HepG2 (cell line): ENCODE measurements around the gene SPATA33. TPM values are rescaled to one million over a fixed set of nuclear protein-coding genes. Genes with fewer than 3 reads are reported as not detected.

Experiments
- ARHGAP35 ChIP-seq: sonication (generic); formaldehyde crosslinking; IDR thresholded peaks from 2 replicates; pipeline ENCODE4 v1.9.0; 2022; ENCODE audit warnings: mild to moderate bottlenecking, inconsistent platforms, moderate library complexity, missing genetic modification reagents, borderline replicate concordance
- CCDC6 ChIP-seq: sonication (generic); formaldehyde crosslinking; IDR thresholded peaks from 2 replicates; pipeline ENCODE4 v1.8.1; 2022; ENCODE audit warnings: mild to moderate bottlenecking, missing genetic modification reagents, moderate library complexity
- CHCHD3 ChIP-seq: sonication (generic); formaldehyde crosslinking; IDR thresholded peaks from 2 replicates; pipeline ENCODE4 v1.8.0; 2022; ENCODE audit warnings: mild to moderate bottlenecking, missing genetic modification reagents, moderate library complexity
- ETV5 ChIP-seq: IDR thresholded peaks from 2 replicates; pipeline ENCODE4 v1.6.1; 2018; ENCODE audit warnings: missing biosample characterization, missing genetic modification reagents, inconsistent platforms, borderline replicate concordance
- HNRNPH1 ChIP-seq: fragments of 200-400 bp; formaldehyde crosslinking; optimal IDR thresholded peaks from 2 replicates; pipeline ENCODE3; 2017; ENCODE audit warnings: mild to moderate bottlenecking, low read depth, low read length
- KLF11 ChIP-seq: IDR thresholded peaks from 2 replicates; pipeline ENCODE4 v1.6.1; 2016; ENCODE audit warnings: missing compliant biosample characterization
- MAX ChIP-seq: IDR thresholded peaks from 2 replicates; pipeline ENCODE4 v1.6.1; 2012; ENCODE audit warnings: inconsistent platforms
- MTA1 ChIP-seq: sonication (generic); formaldehyde crosslinking; IDR thresholded peaks from 2 replicates; pipeline ENCODE4 v1.4.0; 2020; ENCODE audit warnings: missing genetic modification reagents, mild to moderate bottlenecking, borderline replicate concordance
- NCOR1 ChIP-seq: fragments of 200-600 bp; sonication (generic); IDR thresholded peaks from 2 replicates; pipeline ENCODE4 v1.7.0; 2017; ENCODE audit warnings: antibody characterized with exemption, low read length, borderline replicate concordance
- NR2C2 ChIP-seq: sonication (generic); formaldehyde crosslinking; IDR thresholded peaks from 2 replicates; pipeline ENCODE4 v1.4.0; 2020; ENCODE audit warnings: missing genetic modification reagents, mild to moderate bottlenecking, moderate library complexity, borderline replicate concordance
- PTBP1 ChIP-seq: fragments of 200-400 bp; formaldehyde crosslinking; IDR thresholded peaks from 2 replicates; pipeline ENCODE4 v1.6.1; 2018; ENCODE audit warnings: low read length, low read depth; ENCODE audit not compliant: poor library complexity, severe bottlenecking
- SMAD1 ChIP-seq: sonication (generic); formaldehyde crosslinking; IDR thresholded peaks from 2 replicates; pipeline ENCODE4 v1.4.0; 2020; ENCODE audit warnings: missing genetic modification reagents, low read depth, mild to moderate bottlenecking, borderline replicate concordance
- SOX6 ChIP-seq, 2 experiments: fragments of 450-650 bp in 1 of 2; sonication (generic) in 1 of 2; formaldehyde crosslinking in 1 of 2; IDR thresholded peaks; 2 replicates each; pipeline versions ENCODE4 v1.4.0 to v1.6.1; 2017 to 2020; ENCODE audit warnings: antibody characterized with exemption in 1 of 2, mild to moderate bottlenecking in 1 of 2, missing genetic modification reagents in 1 of 2
- TARDBP ChIP-seq: sonication (generic); formaldehyde crosslinking; IDR thresholded peaks from 2 replicates; pipeline ENCODE4 v1.8.0; 2022; ENCODE audit warnings: mild to moderate bottlenecking, missing genetic modification reagents
- TMF1 ChIP-seq: sonication (generic); formaldehyde crosslinking; IDR thresholded peaks from 2 replicates; pipeline ENCODE4 v1.8.1; 2022; ENCODE audit warnings: low read depth, missing genetic modification reagents
- ZC3H13 ChIP-seq: sonication (generic); formaldehyde crosslinking; IDR thresholded peaks from 2 replicates; pipeline ENCODE4 v1.8.1; 2023; ENCODE audit warnings: mild to moderate bottlenecking, missing genetic modification reagents, moderate library complexity
- ZFP41 ChIP-seq: sonication (generic); formaldehyde crosslinking; IDR thresholded peaks from 2 replicates; pipeline ENCODE4 v1.4.0; 2020; ENCODE audit warnings: mild to moderate bottlenecking, missing genetic modification reagents, borderline replicate concordance
- ZIK1 ChIP-seq: sonication (generic); formaldehyde crosslinking; IDR thresholded peaks from 2 replicates; pipeline ENCODE4 v1.5.0; 2020; ENCODE audit warnings: mild to moderate bottlenecking, low read depth, missing genetic modification reagents, borderline replicate concordance
- ZNF160 ChIP-seq: sonication (generic); formaldehyde crosslinking; IDR thresholded peaks from 2 replicates; pipeline ENCODE4 v1.8.0; 2022; ENCODE audit warnings: mild to moderate bottlenecking, inconsistent platforms, missing genetic modification reagents
- ZNF33B ChIP-seq: sonication (generic); formaldehyde crosslinking; IDR thresholded peaks from 2 replicates; pipeline ENCODE4 v1.5.1; 2020; ENCODE audit warnings: mild to moderate bottlenecking, missing genetic modification reagents
- ZSCAN25 ChIP-seq: sonication (generic); formaldehyde crosslinking; IDR thresholded peaks from 2 replicates; pipeline ENCODE4 v1.8.0; 2022; ENCODE audit warnings: mild to moderate bottlenecking, missing genetic modification reagents
- polyA plus RNA-seq, 8 experiments: library from polyadenylated mRNA; depleted of rRNA in 3 of 8; stranded (reverse) in 7 of 8; unstranded in 1 of 8; fragments of >200 nt; fragmentation: Illumina TruSeq in 4 of 8; extraction: Trizol in 4 of 8; gene quantifications; 2 replicates each; pipeline versions ENCODE4 v1.2.1 to v1.2.3, GENCODE V29; 2011 to 2016; ENCODE audit warnings: low read depth in 4 of 8, missing spikeins in 1 of 8, mixed read lengths in 1 of 8; ENCODE audit not compliant: insufficient read depth in 1 of 8
- total RNA-seq, 5 experiments: library from RNA; depleted of rRNA; stranded (reverse); fragments of >200 nt; fragmentation: Illumina TruSeq; extraction: Trizol; gene quantifications; 2 replicates each; pipeline ENCODE4 v1.2.3, GENCODE V29; 2016; ENCODE audit warnings: low read depth in 1 of 5
- TF ChIP-seq, protein P1 (sequence below): sonication (generic); formaldehyde crosslinking; IDR thresholded peaks from 2 replicates; pipeline ENCODE4 v1.4.0; 2020; ENCODE audit warnings: mild to moderate bottlenecking, missing genetic modification reagents, borderline replicate concordance
- TF ChIP-seq, protein P2 (sequence below): sonication (generic); formaldehyde crosslinking; IDR thresholded peaks from 2 replicates; pipeline ENCODE4 v1.4.0; 2020; ENCODE audit warnings: missing genetic modification reagents

SPATA33 gene
- total and polyA plus RNA-seq, 2 of the 13 experiments (the other 11 are each of a cell fraction or from before 2014, with no cell fraction given), result 5.7 to 11.0 TPM

DNA sequence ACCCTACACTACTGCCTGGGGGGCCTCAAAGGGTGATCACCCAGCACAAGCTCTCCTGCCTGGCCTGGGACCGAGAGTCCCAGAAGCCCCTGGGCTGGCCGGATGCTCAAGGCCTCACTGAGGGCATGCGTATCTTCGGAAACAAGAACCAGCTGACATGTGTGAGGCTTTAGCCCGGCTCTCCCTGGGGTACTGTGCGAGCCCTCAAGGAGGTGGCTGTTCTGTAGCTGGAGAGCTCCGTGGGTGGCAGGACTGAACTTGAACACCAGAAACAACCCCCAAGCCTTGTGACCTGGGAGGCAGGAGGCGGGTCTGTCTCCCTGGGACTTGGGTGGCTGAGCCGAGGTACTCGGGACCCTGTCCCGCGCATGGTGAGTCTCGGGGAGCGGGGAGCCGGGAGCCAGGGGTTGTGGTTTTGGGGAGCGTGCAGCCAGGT lies 37.2 kb upstream of the SPATA33 start (continued):
- TF ChIP-seq TMF1 (CRISPR knock-in tag), result no peak
- TF ChIP-seq, protein P1, sequence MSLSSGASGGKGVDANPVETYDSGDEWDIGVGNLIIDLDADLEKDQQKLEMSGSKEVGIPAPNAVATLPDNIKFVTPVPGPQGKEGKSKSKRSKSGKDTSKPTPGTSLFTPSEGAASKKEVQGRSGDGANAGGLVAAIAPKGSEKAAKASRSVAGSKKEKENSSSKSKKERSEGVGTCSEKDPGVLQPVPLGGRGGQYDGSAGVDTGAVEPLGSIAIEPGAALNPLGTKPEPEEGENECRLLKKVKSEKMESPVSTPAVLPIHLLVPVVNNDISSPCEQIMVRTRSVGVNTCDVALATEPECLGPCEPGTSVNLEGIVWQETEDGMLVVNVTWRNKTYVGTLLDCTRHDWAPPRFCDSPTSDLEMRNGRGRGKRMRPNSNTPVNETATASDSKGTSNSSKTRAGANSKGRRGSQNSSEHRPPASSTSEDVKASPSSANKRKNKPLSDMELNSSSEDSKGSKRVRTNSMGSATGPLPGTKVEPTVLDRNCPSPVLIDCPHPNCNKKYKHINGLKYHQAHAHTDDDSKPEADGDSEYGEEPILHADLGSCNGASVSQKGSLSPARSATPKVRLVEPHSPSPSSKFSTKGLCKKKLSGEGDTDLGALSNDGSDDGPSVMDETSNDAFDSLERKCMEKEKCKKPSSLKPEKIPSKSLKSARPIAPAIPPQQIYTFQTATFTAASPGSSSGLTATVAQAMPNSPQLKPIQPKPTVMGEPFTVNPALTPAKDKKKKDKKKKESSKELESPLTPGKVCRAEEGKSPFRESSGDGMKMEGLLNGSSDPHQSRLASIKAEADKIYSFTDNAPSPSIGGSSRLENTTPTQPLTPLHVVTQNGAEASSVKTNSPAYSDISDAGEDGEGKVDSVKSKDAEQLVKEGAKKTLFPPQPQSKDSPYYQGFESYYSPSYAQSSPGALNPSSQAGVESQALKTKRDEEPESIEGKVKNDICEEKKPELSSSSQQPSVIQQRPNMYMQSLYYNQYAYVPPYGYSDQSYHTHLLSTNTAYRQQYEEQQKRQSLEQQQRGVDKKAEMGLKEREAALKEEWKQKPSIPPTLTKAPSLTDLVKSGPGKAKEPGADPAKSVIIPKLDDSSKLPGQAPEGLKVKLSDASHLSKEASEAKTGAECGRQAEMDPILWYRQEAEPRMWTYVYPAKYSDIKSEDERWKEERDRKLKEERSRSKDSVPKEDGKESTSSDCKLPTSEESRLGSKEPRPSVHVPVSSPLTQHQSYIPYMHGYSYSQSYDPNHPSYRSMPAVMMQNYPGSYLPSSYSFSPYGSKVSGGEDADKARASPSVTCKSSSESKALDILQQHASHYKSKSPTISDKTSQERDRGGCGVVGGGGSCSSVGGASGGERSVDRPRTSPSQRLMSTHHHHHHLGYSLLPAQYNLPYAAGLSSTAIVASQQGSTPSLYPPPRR (CRISPR knock-in tag), result no peak
- TF ChIP-seq ZNF33B, result peak; percentile 52; the same call in 1 of the 2 replicates
- no peak for TF ChIP-seq SMAD1 (CRISPR knock-in tag)
- TF ChIP-seq ZIK1 (CRISPR knock-in tag), result peak; percentile 50; the same call in 1 of the 2 replicates
- no peak for TF ChIP-seq SOX6 (IDR thresholded peaks at IDR 0.05)
- TF ChIP-seq SOX6 (CRISPR knock-in tag; IDR thresholded peaks at IDR 0.05), result no peak
- TF ChIP-seq ZNF160 (CRISPR knock-in tag), result no peak
- TF ChIP-seq TARDBP (CRISPR knock-in tag), result 0 out of 2 replicates have a peak, but pooled peaks have one; percentile 25
- TF ChIP-seq MTA1 (CRISPR knock-in tag), result no peak
- 0 out of 2 replicates have a peak, but pooled peaks have one; percentile 17 for TF ChIP-seq ZFP41 (CRISPR knock-in tag)
- TF ChIP-seq KLF11 (CRISPR knock-in tag), result peak; percentile 60; the same call in 1 of the 2 replicates
- TF ChIP-seq ETV5 (CRISPR knock-in tag), result peak; percentile 22; the same call in 1 of the 2 replicates
- TF ChIP-seq, protein P2, sequence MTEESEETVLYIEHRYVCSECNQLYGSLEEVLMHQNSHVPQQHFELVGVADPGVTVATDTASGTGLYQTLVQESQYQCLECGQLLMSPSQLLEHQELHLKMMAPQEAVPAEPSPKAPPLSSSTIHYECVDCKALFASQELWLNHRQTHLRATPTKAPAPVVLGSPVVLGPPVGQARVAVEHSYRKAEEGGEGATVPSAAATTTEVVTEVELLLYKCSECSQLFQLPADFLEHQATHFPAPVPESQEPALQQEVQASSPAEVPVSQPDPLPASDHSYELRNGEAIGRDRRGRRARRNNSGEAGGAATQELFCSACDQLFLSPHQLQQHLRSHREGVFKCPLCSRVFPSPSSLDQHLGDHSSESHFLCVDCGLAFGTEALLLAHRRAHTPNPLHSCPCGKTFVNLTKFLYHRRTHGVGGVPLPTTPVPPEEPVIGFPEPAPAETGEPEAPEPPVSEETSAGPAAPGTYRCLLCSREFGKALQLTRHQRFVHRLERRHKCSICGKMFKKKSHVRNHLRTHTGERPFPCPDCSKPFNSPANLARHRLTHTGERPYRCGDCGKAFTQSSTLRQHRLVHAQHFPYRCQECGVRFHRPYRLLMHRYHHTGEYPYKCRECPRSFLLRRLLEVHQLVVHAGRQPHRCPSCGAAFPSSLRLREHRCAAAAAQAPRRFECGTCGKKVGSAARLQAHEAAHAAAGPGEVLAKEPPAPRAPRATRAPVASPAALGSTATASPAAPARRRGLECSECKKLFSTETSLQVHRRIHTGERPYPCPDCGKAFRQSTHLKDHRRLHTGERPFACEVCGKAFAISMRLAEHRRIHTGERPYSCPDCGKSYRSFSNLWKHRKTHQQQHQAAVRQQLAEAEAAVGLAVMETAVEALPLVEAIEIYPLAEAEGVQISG (CRISPR knock-in tag), result no peak; the same call in 1 of the 2 replicates
- no peak for TF ChIP-seq PTBP1
- TF ChIP-seq ZSCAN25 (CRISPR knock-in tag), result 0 out of 2 replicates have a peak, but pooled peaks have one; percentile 42
- no peak for TF ChIP-seq ZC3H13 (CRISPR knock-in tag)
- peak; percentile 9; the same call in 1 of the 2 replicates for TF ChIP-seq MAX
- TF ChIP-seq NCOR1, result no peak
- TF ChIP-seq NR2C2 (CRISPR knock-in tag), result no peak
- no peak for TF ChIP-seq ARHGAP35
- TF ChIP-seq CCDC6 (CRISPR knock-in tag), result no peak
- no peak for TF ChIP-seq HNRNPH1
- TF ChIP-seq CHCHD3 (CRISPR knock-in tag), result no peak
